ENCODE results near the gene HOXA3. TPM values are rescaled to one million over a fixed set of nuclear protein-coding genes. Genes with fewer than 3 reads are reported as not detected.

Gene HOXA3
- total and polyA plus RNA-seq, 8 donors, result 0.87 to 42.6 (median 5.0) TPM

DNA sequence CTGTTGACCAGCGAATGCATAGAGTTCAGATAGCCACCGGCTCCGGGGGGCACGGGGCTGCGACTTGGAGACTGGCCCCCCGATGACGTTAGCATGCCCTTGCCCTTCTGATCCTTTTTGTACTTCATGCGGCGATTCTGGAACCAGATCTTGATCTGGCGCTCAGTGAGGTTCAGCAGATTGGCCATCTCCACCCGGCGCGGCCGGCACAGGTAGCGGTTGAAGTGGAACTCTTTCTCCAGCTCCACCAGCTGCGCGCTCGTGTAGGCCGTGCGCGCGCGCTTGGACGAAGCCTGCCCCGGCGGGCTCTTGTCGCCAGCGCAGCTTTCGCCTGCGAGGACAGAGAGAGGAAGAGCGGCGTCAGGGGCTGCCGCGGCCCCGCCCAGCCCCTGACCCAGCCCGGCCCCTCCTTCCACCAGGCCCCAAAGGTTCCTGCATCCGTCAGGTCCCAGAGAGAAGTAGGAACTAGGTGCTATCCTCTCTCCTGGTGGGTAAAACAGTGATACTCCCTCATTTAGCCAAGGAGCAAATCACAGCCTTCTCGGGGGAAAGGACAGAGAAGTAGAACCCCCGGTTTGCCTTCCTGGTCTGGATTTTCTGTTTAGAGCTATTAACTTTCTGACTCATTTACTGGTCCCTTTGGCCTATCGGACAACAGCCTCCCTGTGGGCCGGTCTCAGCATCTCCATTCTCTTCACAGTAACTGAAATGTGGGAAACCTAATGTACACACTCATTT lies 43.8 kb downstream of the HOXA3 start:
- Histone ChIP-seq H3K36me3 (no peaks in the 10 kb centered on the region), H3K27me3 (peaks cover 6 to 96% (median 40%) of the 10 kb centered on the region in 3 donors), H3K9me3 (peaks cover 0 to 4% (median 0%) of the 10 kb centered on the region in 4 donors), H3K4me1 (peaks cover 10 to 77% (median 34%) of the 10 kb centered on the region in 4 donors), H3K27ac (peak overlapping the region; percentile 89 to 99 (median 94)), H3K4me3 (peak overlapping the region; percentile 39 to 46 (median 44))
- 26 to 35% (median 33%) methylated on average over 37 to 41 of the region's 41 CpGs for WGBS, 5 donors
- intact Hi-C loops (cut with DNase I; ENCODE audit: low total_unique reads), result no loop called here
- DNase-seq, result peak in 1 of 2 donors; percentile 88
- TF ChIP-seq POLR2A (IDR thresholded peaks at IDR 0.05), result no peak
- TF ChIP-seq POLR2AphosphoS5 (IDR thresholded peaks at IDR 0.05), result peak; percentile 47 to 81 (median 66)
- TF ChIP-seq EP300 (IDR thresholded peaks at IDR 0.05), result no peak
- TF ChIP-seq, protein P1, sequence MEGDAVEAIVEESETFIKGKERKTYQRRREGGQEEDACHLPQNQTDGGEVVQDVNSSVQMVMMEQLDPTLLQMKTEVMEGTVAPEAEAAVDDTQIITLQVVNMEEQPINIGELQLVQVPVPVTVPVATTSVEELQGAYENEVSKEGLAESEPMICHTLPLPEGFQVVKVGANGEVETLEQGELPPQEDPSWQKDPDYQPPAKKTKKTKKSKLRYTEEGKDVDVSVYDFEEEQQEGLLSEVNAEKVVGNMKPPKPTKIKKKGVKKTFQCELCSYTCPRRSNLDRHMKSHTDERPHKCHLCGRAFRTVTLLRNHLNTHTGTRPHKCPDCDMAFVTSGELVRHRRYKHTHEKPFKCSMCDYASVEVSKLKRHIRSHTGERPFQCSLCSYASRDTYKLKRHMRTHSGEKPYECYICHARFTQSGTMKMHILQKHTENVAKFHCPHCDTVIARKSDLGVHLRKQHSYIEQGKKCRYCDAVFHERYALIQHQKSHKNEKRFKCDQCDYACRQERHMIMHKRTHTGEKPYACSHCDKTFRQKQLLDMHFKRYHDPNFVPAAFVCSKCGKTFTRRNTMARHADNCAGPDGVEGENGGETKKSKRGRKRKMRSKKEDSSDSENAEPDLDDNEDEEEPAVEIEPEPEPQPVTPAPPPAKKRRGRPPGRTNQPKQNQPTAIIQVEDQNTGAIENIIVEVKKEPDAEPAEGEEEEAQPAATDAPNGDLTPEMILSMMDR (IDR thresholded peaks at IDR 0.05), result no peak

DNA sequence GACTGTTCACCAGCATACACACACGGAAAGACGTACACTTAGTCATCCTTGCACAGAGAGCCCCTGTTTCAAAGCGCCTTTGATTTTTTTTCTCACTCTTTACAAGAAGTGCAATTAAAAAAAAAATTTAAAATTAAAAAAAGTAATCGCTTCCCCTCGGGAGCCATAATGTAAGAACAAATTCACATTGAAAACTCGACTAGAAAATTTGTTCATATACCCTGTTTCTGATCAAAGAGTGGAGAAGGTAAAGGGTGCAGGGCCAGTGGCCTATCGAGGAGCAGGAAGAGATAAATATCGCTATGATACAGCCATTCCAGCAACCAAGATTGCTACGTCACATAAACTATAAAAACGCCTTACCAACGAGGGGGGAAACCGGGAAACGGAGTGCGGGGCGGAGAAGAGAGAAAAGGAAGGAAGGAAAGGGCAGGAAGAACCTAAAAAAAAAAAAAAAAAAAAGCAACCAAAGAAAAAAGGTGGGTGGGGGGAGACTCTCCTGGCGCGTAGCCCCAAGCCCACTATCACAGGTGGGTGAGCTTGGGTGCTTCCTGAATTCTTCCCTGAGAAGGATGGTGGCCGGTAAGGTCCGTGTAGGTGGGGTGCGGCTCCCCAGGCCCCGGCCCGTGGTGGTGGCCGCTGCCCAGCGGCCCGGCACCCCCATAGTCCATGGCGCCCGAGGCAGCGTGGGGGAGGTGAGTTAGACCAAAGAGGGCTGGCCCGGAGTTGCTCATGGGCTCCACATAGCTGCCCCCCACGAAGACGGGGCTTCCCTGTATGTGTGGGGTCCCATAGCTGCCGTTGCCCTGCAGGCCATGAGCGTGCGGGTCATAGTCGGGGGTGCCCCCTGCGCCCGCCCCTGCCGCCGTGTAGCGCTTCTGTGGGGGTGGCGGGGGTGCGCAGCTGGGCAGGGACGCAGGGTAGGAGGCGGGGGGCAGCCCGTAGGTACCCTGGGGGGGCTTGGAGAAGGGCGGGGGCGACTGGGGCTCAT lies 44.7 kb downstream of the HOXA3 start:
- H3K27me3 ChIP-seq, result peaks cover 6 to 96% (median 43%) of the 10 kb centered on the region in 3 donors
- peak overlapping the region; percentile 89 to 99 (median 94) for H3K27ac ChIP-seq
- TF ChIP-seq EP300 (IDR thresholded peaks at IDR 0.05) (no peak), POLR2AphosphoS5 (IDR thresholded peaks at IDR 0.05) (no peak), POLR2A (IDR thresholded peaks at IDR 0.05) (no peak)
- TF ChIP-seq, protein P1 (IDR thresholded peaks at IDR 0.05), result no peak
- H3K36me3 ChIP-seq, result no peaks in the 10 kb centered on the region
- intact Hi-C loops (cut with DNase I; ENCODE audit: low total_unique reads), result no loop called here
- peak overlapping the region; percentile 39 to 46 (median 44) for H3K4me3 ChIP-seq
- H3K4me1 ChIP-seq, result peaks cover 10 to 72% (median 34%) of the 10 kb centered on the region in 4 donors
- peaks cover 0 to 4% (median 0%) of the 10 kb centered on the region in 4 donors for H3K9me3 ChIP-seq
- DNase-seq, result peak in 1 of 2 donors; percentile 70
- 32 to 50% (median 43%) methylated on average over 26 to 47 of the region's 47 CpGs for WGBS, 5 donors

DNA sequence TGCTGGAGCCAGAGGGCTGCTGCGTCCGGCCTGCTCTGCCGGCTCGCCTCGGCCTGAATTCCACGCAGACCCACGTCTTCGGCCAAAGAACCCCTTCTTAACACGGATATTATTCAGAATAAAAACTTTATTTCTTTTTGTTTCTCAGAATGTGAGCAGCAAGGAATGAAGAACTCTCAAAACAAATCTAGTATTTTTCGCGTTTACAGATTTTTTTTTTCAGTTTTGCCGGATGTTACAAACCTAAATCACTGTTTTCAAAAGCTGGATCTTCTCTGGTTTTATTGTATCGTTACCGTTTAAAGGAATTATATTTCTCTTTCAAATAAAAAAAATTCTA lies 45.5 kb downstream of the HOXA3 start:
- Histone ChIP-seq H3K4me3 (peak overlapping the region; percentile 39 to 46 (median 40)), H3K27me3 (peaks cover 6 to 98% (median 51%) of the 10 kb centered on the region in 3 donors), H3K27ac (peak overlapping the region; percentile 61 to 99 (median 94)), H3K4me1 (peaks cover 10 to 64% (median 31%) of the 10 kb centered on the region in 4 donors), H3K9me3 (peaks cover 0 to 4% (median 0%) of the 10 kb centered on the region in 4 donors), H3K36me3 (no peaks in the 10 kb centered on the region)
- intact Hi-C loops (cut with DNase I; ENCODE audit: low total_unique reads), result no loop called here
- TF ChIP-seq, protein P1 (IDR thresholded peaks at IDR 0.05), result no peak
- TF ChIP-seq POLR2AphosphoS5 (IDR thresholded peaks at IDR 0.05) (no peak), POLR2A (IDR thresholded peaks at IDR 0.05) (no peak), EP300 (IDR thresholded peaks at IDR 0.05) (no peak)
- no peak for DNase-seq
- 38 to 52% (median 45%) methylated on average over 14 of the region's 14 CpGs for WGBS, 5 donors
